SK-N-SH (cell line): ENCODE measurements around the gene CDH18. TPM values are rescaled to one million over a fixed set of nuclear protein-coding genes. Genes with fewer than 3 reads are reported as not detected.

Source experiments
- CTCF ChIA-PET: fragments of 300-600, 350-600 bp; formaldehyde crosslinking; extraction: SDS; loops from one replicate; lab custom pipeline; 2021; lab: Yijun Ruan, JAX
- POLR2A ChIA-PET: fragments of 350-600 bp; sonication (Branson Sonifier 250); formaldehyde crosslinking; extraction: SDS; loops from one replicate; lab custom pipeline; 2020; ENCODE audit warnings: antibody characterized with exemption, inconsistent platforms; lab: Yijun Ruan, JAX
- DNase-seq: peaks from one replicate; pipeline ENCODE4 v3.0.0; 2012
- H2AFZ ChIP-seq: fragments of 200-600 bp; sonication (generic); 2 replicates; pipeline ENCODE4 v1.8.1; 2016; ENCODE audit warnings: antibody characterized with exemption, mild to moderate bottlenecking, low read depth
- H3F3A ChIP-seq: fragments of 200-600 bp; sonication (generic); replicated peaks from 2 replicates; pipeline ENCODE3; 2016; ENCODE audit warnings: antibody characterized with exemption, mild to moderate bottlenecking; ENCODE audit not compliant: insufficient read depth
- H3K27ac ChIP-seq, 2 experiments: fragments of 200-500 bp in 1 of 2; fragments of 200-600 bp in 1 of 2; sonication (Bioruptor generic) in 1 of 2; sonication (generic), shearing (Covaris generic) in 1 of 2; 2 replicates each; pipeline versions ENCODE4 v1.5.1 to v1.6.1; 2014 to 2016; ENCODE audit warnings: low read depth in 2 of 2, inconsistent platforms in 1 of 2, low read length in 1 of 2, mild to moderate bottlenecking in 1 of 2, mixed read lengths in 1 of 2
- H3K27me3 ChIP-seq: fragments of 200-600 bp; sonication (generic), shearing (Covaris generic); 2 replicates; pipeline ENCODE4 v1.6.1; 2016; ENCODE audit warnings: mixed run types; ENCODE audit not compliant: insufficient read depth
- H3K36me3 ChIP-seq, 2 experiments: fragments of 200-500 bp in 1 of 2; fragments of 200-600 bp in 1 of 2; sonication (Bioruptor generic) in 1 of 2; sonication (generic) in 1 of 2; replicated peaks in 1 of 2; 2 replicates each; pipeline versions ENCODE3 to v1.5.1; 2014 to 2016; ENCODE audit warnings: low read length in 1 of 2, mild to moderate bottlenecking in 1 of 2; ENCODE audit not compliant: insufficient read depth in 2 of 2, control insufficient read depth in 1 of 2
- H3K4me1 ChIP-seq, 2 experiments: fragments of 200-500 bp in 1 of 2; fragments of 200-600 bp in 1 of 2; sonication (Bioruptor generic) in 1 of 2; sonication (generic), shearing (Covaris generic) in 1 of 2; 2 replicates each; pipeline versions ENCODE4 v1.5.1 to v1.6.1; 2014 to 2016; ENCODE audit warnings: low read depth in 1 of 2, low read length in 1 of 2, mixed run types in 1 of 2; ENCODE audit not compliant: insufficient read depth in 2 of 2, control insufficient read depth in 1 of 2
- H3K4me2 ChIP-seq: fragments of 200-600 bp; sonication (generic), shearing (Covaris generic); 2 replicates; pipeline ENCODE4 v1.6.1; 2017; ENCODE audit warnings: mixed run types
- H3K4me3 ChIP-seq, 2 experiments: fragments of 200-500 bp in 1 of 2; fragments of 200-600 bp in 1 of 2; sonication (Bioruptor generic) in 1 of 2; sonication (generic), shearing (Covaris generic) in 1 of 2; 2 replicates each; pipeline versions ENCODE4 v1.5.1 to v1.8.1; 2014 to 2016; ENCODE audit warnings: low read depth in 2 of 2, inconsistent platforms in 1 of 2, low read length in 1 of 2, mild to moderate bottlenecking in 1 of 2, mixed read lengths in 1 of 2, moderate library complexity in 1 of 2
- H3K79me2 ChIP-seq: fragments of 200-600 bp; sonication (generic); 2 replicates; pipeline ENCODE4 v1.8.1; 2017; ENCODE audit warnings: mild to moderate bottlenecking; ENCODE audit not compliant: insufficient read depth
- H3K9ac ChIP-seq: fragments of 200-600 bp; sonication (generic); 2 replicates; pipeline ENCODE4 v1.6.1; 2017; ENCODE audit warnings: mixed run types
- H3K9me2 ChIP-seq: fragments of 200-600 bp; sonication (generic); 2 replicates; pipeline ENCODE4 v1.6.1; 2017; ENCODE audit warnings: mixed run types
- H3K9me3 ChIP-seq: fragments of 200-600 bp; sonication (generic); 2 replicates; pipeline ENCODE4 v1.6.1; 2017; ENCODE audit warnings: mixed run types, mild to moderate bottlenecking, moderate library complexity
- H4K20me1 ChIP-seq: fragments of 200-600 bp; sonication (generic); 2 replicates; pipeline ENCODE4 v1.6.1; 2017; ENCODE audit warnings: mild to moderate bottlenecking, mixed run types; ENCODE audit not compliant: insufficient read depth
- CHD2 ChIP-seq: fragments of 150-350 bp; IDR thresholded peaks from 2 replicates; pipeline ENCODE4 v1.6.1; 2018; ENCODE audit warnings: low read length; ENCODE audit not compliant: partially characterized antibody
- ELF1 ChIP-seq: IDR thresholded peaks from 2 replicates; pipeline ENCODE4 v1.4.0; 2012
- EP300 ChIP-seq, 2 experiments: IDR thresholded peaks; 2 replicates each; pipeline versions ENCODE4 v1.4.0 to v1.6.1; 2012; ENCODE audit warnings: borderline replicate concordance in 1 of 2, low read depth in 1 of 2, low read length in 1 of 2
- FOSL2 ChIP-seq: IDR thresholded peaks from 2 replicates; pipeline ENCODE4 v1.4.0; 2012; ENCODE audit warnings: low read depth, mild to moderate bottlenecking, moderate library complexity, borderline replicate concordance
- FOXJ3 ChIP-seq: sonication (generic); formaldehyde crosslinking; IDR thresholded peaks from 2 replicates; pipeline ENCODE4 v1.5.1; 2020; ENCODE audit warnings: mild to moderate bottlenecking, missing genetic modification reagents
- FOXM1 ChIP-seq: IDR thresholded peaks from 2 replicates; pipeline ENCODE4 v1.4.0; 2012; ENCODE audit warnings: low read depth, mild to moderate bottlenecking
- IRF3 ChIP-seq: fragments of 150-350 bp; IDR thresholded peaks from 2 replicates; pipeline ENCODE4 v1.6.1; 2016; ENCODE audit warnings: mild to moderate bottlenecking, low read depth, low read length
- JUND ChIP-seq: IDR thresholded peaks from 2 replicates; pipeline ENCODE4 v1.4.0; 2012
- NRF1 ChIP-seq: IDR thresholded peaks from 2 replicates; pipeline ENCODE4 v1.6.1; 2012; ENCODE audit warnings: low read depth, mild to moderate bottlenecking, low read length
- RCOR1 ChIP-seq: fragments of 150-350 bp; IDR thresholded peaks from 2 replicates; pipeline ENCODE4 v1.6.1; 2017; ENCODE audit warnings: antibody characterized with exemption, low read length
- RFX5 ChIP-seq: IDR thresholded peaks from 2 replicates; pipeline ENCODE4 v1.6.1; 2012; ENCODE audit warnings: mild to moderate bottlenecking, improper control_type of control experiment, low read length
- RXRA ChIP-seq: IDR thresholded peaks from 2 replicates; pipeline ENCODE4 v1.4.0; 2012; ENCODE audit warnings: low read depth, mild to moderate bottlenecking, borderline replicate concordance
- SIN3A ChIP-seq: IDR thresholded peaks from 2 replicates; pipeline ENCODE4 v1.6.1; 2012; ENCODE audit warnings: low read depth, mild to moderate bottlenecking, low read length, moderate library complexity, borderline replicate concordance
- TAF1 ChIP-seq: IDR thresholded peaks from 2 replicates; pipeline ENCODE4 v1.6.1; 2012; ENCODE audit warnings: low read depth, mild to moderate bottlenecking, low read length, moderate library complexity, borderline replicate concordance
- TCF12 ChIP-seq: IDR thresholded peaks from 2 replicates; pipeline ENCODE4 v1.4.0; 2012
- TEAD4 ChIP-seq: IDR thresholded peaks from 2 replicates; pipeline ENCODE4 v1.4.0; 2012; ENCODE audit warnings: mild to moderate bottlenecking, borderline replicate concordance; ENCODE audit not compliant: insufficient read depth
- YY1 ChIP-seq: IDR thresholded peaks from 2 replicates; pipeline ENCODE4 v1.4.0; 2012; ENCODE audit warnings: low read depth, mild to moderate bottlenecking
- WGBS: methylation state at CpG from one replicate; pipeline ENCODE4 v1.1.6; 2017; ENCODE audit warnings: low lambda C conversion rate; 5-methylcytosine and 5-hydroxymethylcytosine counted together
- polyA plus RNA-seq, 3 experiments: library from polyadenylated mRNA; depleted of rRNA; stranded (reverse); fragments of >200 nt; gene quantifications; 2 replicates each; pipeline ENCODE4 v1.2.3, GENCODE V29; 2012
- TF ChIP-seq, protein P1 (sequence below): IDR thresholded peaks from 2 replicates; pipeline ENCODE4 v1.4.0; 2012; ENCODE audit warnings: low read depth, borderline replicate concordance
- TF ChIP-seq, protein P2 (sequence below): IDR thresholded peaks from 2 replicates; pipeline ENCODE4; 2012
- TF ChIP-seq, protein P3 (sequence below): fragments of 150-350 bp; IDR thresholded peaks from 2 replicates; pipeline ENCODE4 v1.6.1; 2017; ENCODE audit warnings: antibody characterized with exemption, low read length, low read depth, borderline replicate concordance
- TF ChIP-seq, protein P4 (sequence below): IDR thresholded peaks from 2 replicates; pipeline ENCODE4 v1.4.0; 2012; ENCODE audit warnings: low read depth

Gene CDH18
- polyA plus RNA-seq, 1 of the 3 experiments (the other 2 are of a cell fraction), result 6.0 TPM

DNA sequence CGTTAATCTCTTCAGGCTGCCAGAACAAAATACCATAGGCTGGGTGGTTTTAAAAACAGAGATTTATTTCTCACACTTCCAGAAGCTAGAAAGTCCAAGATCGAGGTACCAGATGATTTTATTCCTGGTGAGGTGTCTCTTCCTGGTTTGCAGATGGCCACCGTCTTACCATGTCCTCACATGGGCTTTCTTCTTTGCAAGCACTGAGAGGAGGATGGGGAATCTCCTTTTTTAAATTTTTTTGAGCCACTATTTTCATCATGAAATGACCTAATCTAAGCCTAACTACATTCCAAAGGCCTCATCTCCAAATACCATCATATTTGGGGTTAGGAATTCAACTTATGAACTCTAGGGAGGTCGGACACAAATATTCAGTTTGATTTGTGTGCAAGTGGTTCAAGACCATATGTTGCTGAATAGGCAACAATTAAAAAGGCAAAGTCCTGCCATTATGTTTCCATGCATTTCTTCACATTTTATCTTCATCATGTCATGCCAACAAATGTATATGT is 371.2 kb downstream of the CDH18 start:
- no peaks in the 10 kb centered on the region for H3K4me1 ChIP-seq
- H3K9me2 ChIP-seq, result no peaks in the 10 kb centered on the region
- no peak for DNase-seq
- H3K27me3 ChIP-seq, result no peaks in the 10 kb centered on the region
- no peak overlapping the region for H3K27ac ChIP-seq
- ChIA-PET CTCF (no interaction called here), POLR2A (no interaction called here)
- no peak for TF ChIP-seq FOXJ3 (CRISPR knock-in tag)
- no peak for TF ChIP-seq NRF1
- TF ChIP-seq, protein P1, sequence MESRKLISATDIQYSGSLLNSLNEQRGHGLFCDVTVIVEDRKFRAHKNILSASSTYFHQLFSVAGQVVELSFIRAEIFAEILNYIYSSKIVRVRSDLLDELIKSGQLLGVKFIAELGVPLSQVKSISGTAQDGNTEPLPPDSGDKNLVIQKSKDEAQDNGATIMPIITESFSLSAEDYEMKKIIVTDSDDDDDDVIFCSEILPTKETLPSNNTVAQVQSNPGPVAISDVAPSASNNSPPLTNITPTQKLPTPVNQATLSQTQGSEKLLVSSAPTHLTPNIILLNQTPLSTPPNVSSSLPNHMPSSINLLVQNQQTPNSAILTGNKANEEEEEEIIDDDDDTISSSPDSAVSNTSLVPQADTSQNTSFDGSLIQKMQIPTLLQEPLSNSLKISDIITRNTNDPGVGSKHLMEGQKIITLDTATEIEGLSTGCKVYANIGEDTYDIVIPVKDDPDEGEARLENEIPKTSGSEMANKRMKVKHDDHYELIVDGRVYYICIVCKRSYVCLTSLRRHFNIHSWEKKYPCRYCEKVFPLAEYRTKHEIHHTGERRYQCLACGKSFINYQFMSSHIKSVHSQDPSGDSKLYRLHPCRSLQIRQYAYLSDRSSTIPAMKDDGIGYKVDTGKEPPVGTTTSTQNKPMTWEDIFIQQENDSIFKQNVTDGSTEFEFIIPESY, result no peak
- TF ChIP-seq JUND, result no peak
- no peak for TF ChIP-seq RFX5
- TF ChIP-seq, protein P2, sequence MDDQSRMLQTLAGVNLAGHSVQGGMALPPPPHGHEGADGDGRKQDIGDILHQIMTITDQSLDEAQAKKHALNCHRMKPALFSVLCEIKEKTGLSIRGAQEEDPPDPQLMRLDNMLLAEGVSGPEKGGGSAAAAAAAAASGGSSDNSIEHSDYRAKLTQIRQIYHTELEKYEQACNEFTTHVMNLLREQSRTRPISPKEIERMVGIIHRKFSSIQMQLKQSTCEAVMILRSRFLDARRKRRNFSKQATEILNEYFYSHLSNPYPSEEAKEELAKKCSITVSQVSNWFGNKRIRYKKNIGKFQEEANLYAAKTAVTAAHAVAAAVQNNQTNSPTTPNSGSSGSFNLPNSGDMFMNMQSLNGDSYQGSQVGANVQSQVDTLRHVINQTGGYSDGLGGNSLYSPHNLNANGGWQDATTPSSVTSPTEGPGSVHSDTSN, result no peak
- TF ChIP-seq, protein P3, sequence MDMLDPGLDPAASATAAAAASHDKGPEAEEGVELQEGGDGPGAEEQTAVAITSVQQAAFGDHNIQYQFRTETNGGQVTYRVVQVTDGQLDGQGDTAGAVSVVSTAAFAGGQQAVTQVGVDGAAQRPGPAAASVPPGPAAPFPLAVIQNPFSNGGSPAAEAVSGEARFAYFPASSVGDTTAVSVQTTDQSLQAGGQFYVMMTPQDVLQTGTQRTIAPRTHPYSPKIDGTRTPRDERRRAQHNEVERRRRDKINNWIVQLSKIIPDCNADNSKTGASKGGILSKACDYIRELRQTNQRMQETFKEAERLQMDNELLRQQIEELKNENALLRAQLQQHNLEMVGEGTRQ, result no peak
- TF ChIP-seq, protein P4, sequence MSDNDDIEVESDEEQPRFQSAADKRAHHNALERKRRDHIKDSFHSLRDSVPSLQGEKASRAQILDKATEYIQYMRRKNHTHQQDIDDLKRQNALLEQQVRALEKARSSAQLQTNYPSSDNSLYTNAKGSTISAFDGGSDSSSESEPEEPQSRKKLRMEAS, result no peak
- no peak for TF ChIP-seq RCOR1
- TF ChIP-seq FOSL2, result no peak
- no peak for TF ChIP-seq SIN3A
- no peak for TF ChIP-seq TEAD4
- TF ChIP-seq TCF12, result no peak
- TF ChIP-seq FOXM1, result no peak
- TF ChIP-seq EP300 (IDR thresholded peaks at IDR 0.05; ENCODE audit: borderline replicate concordance in 1 of 2, low read depth in 1 of 2, low read length in 1 of 2), result no peak
- H3K9ac ChIP-seq, result no peak overlapping the region
- H2AFZ ChIP-seq, result no peak overlapping the region
- no peaks in the 10 kb centered on the region for H3K9me3 ChIP-seq
- H3K36me3 ChIP-seq, result no peaks in the 10 kb centered on the region
- no peak overlapping the region for H3K4me3 ChIP-seq
- 24% methylated on average over 4 of the region's 4 CpGs for WGBS
- H3F3A ChIP-seq, result no peaks in the 10 kb centered on the region
- no peaks in the 10 kb centered on the region for H4K20me1 ChIP-seq
- no peak overlapping the region for H3K4me2 ChIP-seq
- no peaks in the 10 kb centered on the region for H3K79me2 ChIP-seq

- H3K9ac ChIP-seq, result no peak overlapping the region
- no peak overlapping the region for H3K4me2 ChIP-seq
- ChIA-PET POLR2A (no interaction called here), CTCF (no interaction called here)
- no peaks in the 10 kb centered on the region for H3K36me3 ChIP-seq
- no peak overlapping the region for H2AFZ ChIP-seq
- H4K20me1 ChIP-seq, result no peaks in the 10 kb centered on the region
- no peaks in the 10 kb centered on the region for H3K27me3 ChIP-seq
- no peaks in the 10 kb centered on the region for H3K9me3 ChIP-seq
- WGBS, result 15% methylated on average over 1 of the region's 1 CpG
- no peak overlapping the region for H3K27ac ChIP-seq
- no peaks in the 10 kb centered on the region for H3F3A ChIP-seq
- H3K4me3 ChIP-seq, result no peak overlapping the region
- no peaks in the 10 kb centered on the region for H3K4me1 ChIP-seq
- no peaks in the 10 kb centered on the region for H3K9me2 ChIP-seq
- H3K79me2 ChIP-seq, result no peaks in the 10 kb centered on the region
- no peak for DNase-seq
- TF ChIP-seq, protein P2, result no peak
- TF ChIP-seq CHD2, result no peak
- TF ChIP-seq TAF1, result no peak
- TF ChIP-seq IRF3, result no peak
- no peak for TF ChIP-seq RFX5
- TF ChIP-seq YY1, result no peak
- no peak for TF ChIP-seq JUND
- no peak for TF ChIP-seq RXRA
- no peak for TF ChIP-seq ELF1
These were observed 372.3 kb downstream of the CDH18 start for GRCh38 chr5:19615661-19616060.
